ENCODE results near the gene PLCH1.

Gene PLCH1

DNA sequence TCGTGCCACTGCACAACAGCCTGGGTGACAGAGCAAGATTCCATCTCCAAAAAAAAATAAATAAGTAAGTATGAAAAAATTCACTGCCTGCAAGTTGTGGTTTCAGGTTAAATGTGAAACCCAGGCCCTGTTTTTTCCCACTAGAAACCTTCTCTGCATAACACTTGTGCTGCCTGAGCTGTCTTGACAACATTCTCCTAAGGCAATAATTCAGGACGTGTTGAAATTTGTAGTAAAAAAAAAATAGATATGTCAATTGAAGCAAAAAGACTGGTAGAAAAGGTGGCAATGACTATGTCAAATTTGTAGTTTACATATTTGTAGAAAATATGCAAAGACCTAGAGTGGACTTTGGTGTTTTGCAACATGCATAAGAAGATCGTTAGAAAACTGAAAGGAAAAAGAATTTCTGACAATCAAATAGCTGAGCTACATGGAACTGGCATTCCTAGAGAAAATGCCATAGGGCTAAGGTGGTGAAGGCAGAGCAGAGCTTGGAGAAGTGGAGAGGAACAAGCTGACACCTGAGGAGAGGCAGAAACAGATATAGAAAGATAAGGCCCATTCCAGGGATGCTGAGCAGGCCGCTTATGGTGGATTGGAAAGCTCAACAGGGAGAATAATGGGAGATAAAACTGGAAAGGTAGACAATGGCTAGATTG lies 150.2 kb downstream of the PLCH1 start (continued):
- TF ChIP-seq ZNF23 (tag by site-specific recombination; IDR thresholded peaks at IDR 0.05; ENCODE audit: borderline replicate concordance) (no peak), ZNF561 (tag by site-specific recombination; IDR thresholded peaks at IDR 0.05; ENCODE audit: borderline replicate concordance) (no peak), ZNF214 (tag by site-specific recombination; IDR thresholded peaks at IDR 0.05; ENCODE audit: borderline replicate concordance) (no peak)

DNA sequence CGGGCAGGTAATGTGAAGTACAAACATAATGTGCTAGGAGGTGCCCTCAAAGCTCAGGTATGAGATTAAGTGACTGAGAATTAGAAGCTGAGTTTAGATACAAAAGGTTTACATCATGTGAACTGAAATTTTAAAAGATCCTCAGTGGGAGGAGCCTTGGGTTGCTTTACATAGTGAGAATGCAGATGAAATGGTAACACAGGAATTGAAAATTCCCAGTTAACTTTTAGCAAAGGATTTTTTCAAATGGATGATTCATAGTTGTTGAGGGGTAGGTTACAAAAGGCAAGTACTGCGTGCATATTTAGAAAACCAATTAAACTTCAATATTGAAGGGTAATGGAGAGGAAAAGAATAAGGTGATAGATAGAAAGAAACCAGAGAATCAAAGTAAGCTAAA lies 157.3 kb downstream of the PLCH1 start:
- POLR2A ChIA-PET: no interaction called here
- Histone ChIP-seq H3K36me3 (ENCODE audit: control insufficient read depth in 2 of 2, insufficient read depth in 1 of 2, low read length in 2 of 2) (no peaks in the 10 kb centered on the region), H3K4me3 (ENCODE audit: low read depth, low read length) (no peak overlapping the region), H3K27ac (ENCODE audit: extremely low read depth, low read depth, low read length) (no peak overlapping the region), H3K9me3 (ENCODE audit: control insufficient read depth, insufficient read depth, low read depth, low read length) (no peaks in the 10 kb centered on the region), H3K4me1 (ENCODE audit: control insufficient read depth, insufficient read depth, low read length) (no peaks in the 10 kb centered on the region)
- TF ChIP-seq, protein P1, sequence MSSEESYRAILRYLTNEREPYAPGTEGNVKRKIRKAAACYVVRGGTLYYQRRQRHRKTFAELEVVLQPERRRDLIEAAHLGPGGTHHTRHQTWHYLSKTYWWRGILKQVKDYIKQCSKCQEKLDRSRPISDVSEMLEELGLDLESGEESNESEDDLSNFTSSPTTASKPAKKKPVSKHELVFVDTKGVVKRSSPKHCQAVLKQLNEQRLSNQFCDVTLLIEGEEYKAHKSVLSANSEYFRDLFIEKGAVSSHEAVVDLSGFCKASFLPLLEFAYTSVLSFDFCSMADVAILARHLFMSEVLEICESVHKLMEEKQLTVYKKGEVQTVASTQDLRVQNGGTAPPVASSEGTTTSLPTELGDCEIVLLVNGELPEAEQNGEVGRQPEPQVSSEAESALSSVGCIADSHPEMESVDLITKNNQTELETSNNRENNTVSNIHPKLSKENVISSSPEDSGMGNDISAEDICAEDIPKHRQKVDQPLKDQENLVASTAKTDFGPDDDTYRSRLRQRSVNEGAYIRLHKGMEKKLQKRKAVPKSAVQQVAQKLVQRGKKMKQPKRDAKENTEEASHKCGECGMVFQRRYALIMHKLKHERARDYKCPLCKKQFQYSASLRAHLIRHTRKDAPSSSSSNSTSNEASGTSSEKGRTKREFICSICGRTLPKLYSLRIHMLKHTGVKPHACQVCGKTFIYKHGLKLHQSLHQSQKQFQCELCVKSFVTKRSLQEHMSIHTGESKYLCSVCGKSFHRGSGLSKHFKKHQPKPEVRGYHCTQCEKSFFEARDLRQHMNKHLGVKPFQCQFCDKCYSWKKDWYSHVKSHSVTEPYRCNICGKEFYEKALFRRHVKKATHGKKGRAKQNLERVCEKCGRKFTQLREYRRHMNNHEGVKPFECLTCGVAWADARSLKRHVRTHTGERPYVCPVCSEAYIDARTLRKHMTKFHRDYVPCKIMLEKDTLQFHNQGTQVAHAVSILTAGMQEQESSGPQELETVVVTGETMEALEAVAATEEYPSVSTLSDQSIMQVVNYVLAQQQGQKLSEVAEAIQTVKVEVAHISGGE (tag by site-specific recombination; conservative IDR thresholded peaks at IDR 0.05; ENCODE audit: low read depth): no peak
- TF ChIP-seq WT1 (tag by site-specific recombination; IDR thresholded peaks at IDR 0.05): no peak
- TF ChIP-seq, protein P2, sequence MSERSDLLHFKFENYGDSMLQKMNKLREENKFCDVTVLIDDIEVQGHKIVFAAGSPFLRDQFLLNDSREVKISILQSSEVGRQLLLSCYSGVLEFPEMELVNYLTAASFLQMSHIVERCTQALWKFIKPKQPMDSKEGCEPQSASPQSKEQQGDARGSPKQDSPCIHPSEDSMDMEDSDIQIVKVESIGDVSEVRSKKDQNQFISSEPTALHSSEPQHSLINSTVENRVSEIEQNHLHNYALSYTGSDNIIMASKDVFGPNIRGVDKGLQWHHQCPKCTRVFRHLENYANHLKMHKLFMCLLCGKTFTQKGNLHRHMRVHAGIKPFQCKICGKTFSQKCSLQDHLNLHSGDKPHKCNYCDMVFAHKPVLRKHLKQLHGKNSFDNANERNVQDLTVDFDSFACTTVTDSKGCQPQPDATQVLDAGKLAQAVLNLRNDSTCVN (tag by site-specific recombination; optimal IDR thresholded peaks at IDR 0.05): no peak
- TF ChIP-seq, protein P3, sequence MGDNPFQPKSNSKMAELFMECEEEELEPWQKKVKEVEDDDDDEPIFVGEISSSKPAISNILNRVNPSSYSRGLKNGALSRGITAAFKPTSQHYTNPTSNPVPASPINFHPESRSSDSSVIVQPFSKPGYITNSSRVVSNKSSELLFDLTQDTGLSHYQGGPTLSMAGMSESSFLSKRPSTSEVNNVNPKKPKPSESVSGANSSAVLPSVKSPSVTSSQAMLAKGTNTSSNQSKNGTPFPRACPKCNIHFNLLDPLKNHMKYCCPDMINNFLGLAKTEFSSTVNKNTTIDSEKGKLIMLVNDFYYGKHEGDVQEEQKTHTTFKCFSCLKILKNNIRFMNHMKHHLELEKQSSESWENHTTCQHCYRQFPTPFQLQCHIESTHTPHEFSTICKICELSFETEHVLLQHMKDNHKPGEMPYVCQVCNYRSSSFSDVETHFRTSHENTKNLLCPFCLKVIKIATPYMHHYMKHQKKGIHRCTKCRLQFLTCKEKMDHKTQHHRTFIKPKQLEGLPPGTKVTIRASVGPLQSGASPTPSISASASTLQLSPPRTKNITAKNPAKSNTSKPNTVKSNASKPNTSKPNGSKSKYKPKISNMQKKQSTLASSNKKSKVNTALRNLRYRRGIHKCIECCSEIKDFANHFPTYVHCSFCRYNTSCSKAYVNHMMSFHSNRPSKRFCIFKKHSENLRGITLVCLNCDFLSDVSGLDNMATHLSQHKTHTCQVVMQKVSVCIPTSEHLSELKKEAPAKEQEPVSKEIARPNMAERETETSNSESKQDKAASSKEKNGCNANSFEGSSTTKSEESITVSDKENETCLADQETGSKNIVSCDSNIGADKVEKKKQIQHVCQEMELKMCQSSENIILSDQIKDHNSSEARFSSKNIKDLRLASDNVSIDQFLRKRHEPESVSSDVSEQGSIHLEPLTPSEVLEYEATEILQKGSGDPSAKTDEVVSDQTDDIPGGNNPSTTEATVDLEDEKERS (tag by site-specific recombination; IDR thresholded peaks at IDR 0.05): no peak
- no peak for TF ChIP-seq MYNN (tag by site-specific recombination; IDR thresholded peaks at IDR 0.05; ENCODE audit: borderline replicate concordance)
- TF ChIP-seq, protein P4, sequence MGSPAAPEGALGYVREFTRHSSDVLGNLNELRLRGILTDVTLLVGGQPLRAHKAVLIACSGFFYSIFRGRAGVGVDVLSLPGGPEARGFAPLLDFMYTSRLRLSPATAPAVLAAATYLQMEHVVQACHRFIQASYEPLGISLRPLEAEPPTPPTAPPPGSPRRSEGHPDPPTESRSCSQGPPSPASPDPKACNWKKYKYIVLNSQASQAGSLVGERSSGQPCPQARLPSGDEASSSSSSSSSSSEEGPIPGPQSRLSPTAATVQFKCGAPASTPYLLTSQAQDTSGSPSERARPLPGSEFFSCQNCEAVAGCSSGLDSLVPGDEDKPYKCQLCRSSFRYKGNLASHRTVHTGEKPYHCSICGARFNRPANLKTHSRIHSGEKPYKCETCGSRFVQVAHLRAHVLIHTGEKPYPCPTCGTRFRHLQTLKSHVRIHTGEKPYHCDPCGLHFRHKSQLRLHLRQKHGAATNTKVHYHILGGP (tag by site-specific recombination; IDR thresholded peaks at IDR 0.05): no peak
- no peak for TF ChIP-seq MZF1 (tag by site-specific recombination; IDR thresholded peaks at IDR 0.05; ENCODE audit: borderline replicate concordance)
- TF ChIP-seq ZSCAN16 (tag by site-specific recombination; IDR thresholded peaks at IDR 0.05): no peak
- TF ChIP-seq SALL2 (tag by site-specific recombination; IDR thresholded peaks at IDR 0.05; ENCODE audit: borderline replicate concordance): no peak
- TF ChIP-seq MEIS1 (CRISPR knock-in tag; IDR thresholded peaks at IDR 0.05; ENCODE audit: borderline replicate concordance): no peak
- TF ChIP-seq ZNF785 (tag by site-specific recombination; IDR thresholded peaks at IDR 0.05): no peak
- TF ChIP-seq, protein P5, sequence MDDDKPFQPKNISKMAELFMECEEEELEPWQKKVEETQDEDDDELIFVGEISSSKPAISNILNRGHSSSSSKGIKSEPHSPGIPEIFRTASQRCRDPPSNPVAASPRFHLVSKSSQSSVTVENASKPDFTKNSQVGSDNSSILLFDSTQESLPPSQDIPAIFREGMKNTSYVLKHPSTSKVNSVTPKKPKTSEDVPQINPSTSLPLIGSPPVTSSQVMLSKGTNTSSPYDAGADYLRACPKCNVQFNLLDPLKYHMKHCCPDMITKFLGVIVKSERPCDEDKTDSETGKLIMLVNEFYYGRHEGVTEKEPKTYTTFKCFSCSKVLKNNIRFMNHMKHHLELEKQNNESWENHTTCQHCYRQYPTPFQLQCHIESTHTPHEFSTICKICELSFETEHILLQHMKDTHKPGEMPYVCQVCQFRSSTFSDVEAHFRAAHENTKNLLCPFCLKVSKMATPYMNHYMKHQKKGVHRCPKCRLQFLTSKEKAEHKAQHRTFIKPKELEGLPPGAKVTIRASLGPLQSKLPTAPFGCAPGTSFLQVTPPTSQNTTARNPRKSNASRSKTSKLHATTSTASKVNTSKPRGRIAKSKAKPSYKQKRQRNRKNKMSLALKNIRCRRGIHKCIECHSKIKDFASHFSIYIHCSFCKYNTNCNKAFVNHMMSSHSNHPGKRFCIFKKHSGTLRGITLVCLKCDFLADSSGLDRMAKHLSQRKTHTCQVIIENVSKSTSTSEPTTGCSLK (tag by site-specific recombination; IDR thresholded peaks at IDR 0.05): no peak
- TF ChIP-seq BCL11A (tag by site-specific recombination; IDR thresholded peaks at IDR 0.05; ENCODE audit: low read depth): no peak
- TF ChIP-seq SCRT2 (tag by site-specific recombination; IDR thresholded peaks at IDR 0.05): no peak
- TF ChIP-seq HOXA7 (CRISPR knock-in tag; IDR thresholded peaks at IDR 0.05; ENCODE audit: borderline replicate concordance): no peak
- CTCF ChIA-PET: interaction anchor here (0.6 kb wide), 1 partner anchor 92 kb away, joined by 3 read pairs; no protein-coding TSS in a partner anchor
